ENCODE measurements around the gene SPA17.

Gene SPA17

GRCh38 chr11:124727474-124727873, 53.8 kb downstream of the SPA17 start:
- no peak for DNase-seq

GRCh38 chr11:124728134-124728533, 54.4 kb downstream of the SPA17 start:
- no peak for DNase-seq

- DNase-seq, result no peak
These were observed 55.9 kb downstream of the SPA17 start for GRCh38 chr11:124729571-124729970.

- DNase-seq, result no peak
These were observed 58.5 kb downstream of the SPA17 start for GRCh38 chr11:124732230-124732629.

- DNase-seq, result no peak
These were observed 63.0 kb downstream of the SPA17 start for GRCh38 chr11:124736736-124737135.

GRCh38 chr11:124737638-124738305, 64.1 kb downstream of the SPA17 start:
- DNase-seq, result no peak

- no peak for DNase-seq
These were observed 65.2 kb downstream of the SPA17 start for GRCh38 chr11:124738713-124739478.

GRCh38 chr11:124739479-124740276, 66.0 kb downstream of the SPA17 start, which contains the start of gene NRGN:
TSS of gene NRGN (plus strand) at chr11:124739942. CDS start at chr11:124740085, 143 bp downstream.
- no peak for DNase-seq

GRCh38 chr11:124740277-124740882, 66.7 kb downstream of the SPA17 start:
- DNase-seq, result no peak

GRCh38 chr11:124742555-124742954, 68.9 kb downstream of the SPA17 start:
- no peak for DNase-seq

- DNase-seq, result no peak
These were observed 69.3 kb downstream of the SPA17 start for GRCh38 chr11:124743050-124743449.

GRCh38 chr11:124745270-124745834, 71.6 kb downstream of the SPA17 start:
- no peak for DNase-seq

- DNase-seq, result no peak
These were observed 72.3 kb downstream of the SPA17 start for GRCh38 chr11:124745835-124746620.

GRCh38 chr11:124746621-124747243, 73.0 kb downstream of the SPA17 start:
- no peak for DNase-seq

All from cortex of kidney (tissue), 1 donor.